GM12878 (cell line): ENCODE results near the gene ZNF581. TPM values are rescaled to one million over a fixed set of nuclear protein-coding genes. Genes with fewer than 3 reads are reported as not detected.

Experiments
- ATAC-seq: fragments of 200-7000 bp; cut with Tn5 transposase; 3 replicates; pipeline ENCODE4 v1.9.1; 2020; ENCODE audit warnings: mild to moderate bottlenecking, moderate library complexity
- BruUV-seq: library from RNA; stranded (reverse); fragments of 400-500 nt; replicated peaks from 2 replicates; lab custom pipeline; 2021; lab: Mats Ljungman, UMichigan
- CTCF ChIA-PET: fragments of 300-600 bp; sonication (Branson Sonifier 250); formaldehyde crosslinking; extraction: SDS; loops from one replicate; lab custom pipeline; 2021; ENCODE audit warnings: inconsistent platforms; lab: Yijun Ruan, JAX
- POLR2A ChIA-PET: fragments of 350-600 bp; formaldehyde crosslinking; extraction: SDS; loops from one replicate; lab custom pipeline; 2021; ENCODE audit warnings: inconsistent platforms; lab: Charles Lee
- RAD21 ChIA-PET: fragments of 300-600 bp; sonication (Branson Sonifier 250); formaldehyde crosslinking; loops from one replicate; lab custom pipeline; 2023; ENCODE audit warnings: antibody characterized with exemption; ENCODE audit not compliant: unreplicated experiment; lab: Charles Lee
- SMC1A ChIA-PET: fragments of 300-600 bp; sonication (Branson Sonifier 250); formaldehyde crosslinking; loops from one replicate; lab custom pipeline; 2023; ENCODE audit not compliant: unreplicated experiment, uncharacterized antibody; lab: Charles Lee
- DNase-seq: peaks from one replicate; pipeline ENCODE4 v3.0.0-alpha.2; 2011; ENCODE audit warnings: low read depth, low spot score
- FAIRE-seq: peaks from 3 replicates; lab custom pipeline; 2011; peaks lifted over from hg19 to GRCh38; lab: Jason Lieb, UNC
- H2AFZ ChIP-seq: 2 replicates; pipeline ENCODE4 v1.6.0; 2011; ENCODE audit warnings: low read depth, low read length, control low read depth; ENCODE audit not compliant: control insufficient read depth
- H3K27ac ChIP-seq: 2 replicates; pipeline ENCODE4 v1.5.1; 2011; ENCODE audit warnings: control low read depth; ENCODE audit not compliant: control insufficient read depth, insufficient read depth
- H3K27me3 ChIP-seq, 2 experiments: replicated peaks in 1 of 2; 2 replicates each; pipeline versions ENCODE4 v1.6.0 to v1.6.1; 2011; ENCODE audit warnings: low read length in 1 of 2; ENCODE audit not compliant: control insufficient read depth in 2 of 2, insufficient read depth in 2 of 2
- H3K36me3 ChIP-seq, 2 experiments: 2 replicates each; pipeline ENCODE4 v1.5.1; 2011; ENCODE audit warnings: low read length in 1 of 2; ENCODE audit not compliant: control insufficient read depth in 2 of 2, insufficient read depth in 2 of 2
- H3K4me1 ChIP-seq: 2 replicates; pipeline ENCODE4 v1.6.1; 2011; ENCODE audit warnings: mild to moderate bottlenecking, low read length, moderate library complexity, mixed read lengths; ENCODE audit not compliant: control insufficient read depth, insufficient read depth
- H3K4me2 ChIP-seq: 2 replicates; pipeline ENCODE4 v1.6.0; 2011; ENCODE audit warnings: control low read depth; ENCODE audit not compliant: control insufficient read depth, insufficient read depth
- H3K4me3 ChIP-seq: fragments of 200-600 bp; sonication (generic); 2 replicates; pipeline ENCODE4 v1.5.1; 2016
- H3K79me2 ChIP-seq: 2 replicates; pipeline ENCODE4 v1.6.0; 2011; ENCODE audit warnings: low read length; ENCODE audit not compliant: control insufficient read depth, insufficient read depth
- H3K9ac ChIP-seq: 2 replicates; pipeline ENCODE4 v1.8.0; 2011; ENCODE audit warnings: low read length, control low read depth, mixed read lengths; ENCODE audit not compliant: control insufficient read depth, insufficient read depth
- H3K9me3 ChIP-seq: replicated peaks from 3 replicates; pipeline ENCODE4 v1.5.1; 2011; ENCODE audit warnings: mild to moderate bottlenecking, low read length; ENCODE audit not compliant: control insufficient read depth, insufficient read depth
- H4K20me1 ChIP-seq: 2 replicates; pipeline ENCODE4 v1.6.0; 2011; ENCODE audit not compliant: control insufficient read depth, insufficient read depth
- IRF5 ChIP-seq: fragments of 450-650 bp; IDR thresholded peaks from 2 replicates; pipeline ENCODE4 v1.6.1; 2017; ENCODE audit warnings: borderline replicate concordance
- MYC ChIP-seq: IDR thresholded peaks from 2 replicates; pipeline ENCODE4 v1.6.1; 2011; ENCODE audit warnings: mild to moderate bottlenecking, low read length, moderate library complexity, inconsistent platforms; ENCODE audit not compliant: insufficient read depth, insufficient replicate concordance, insufficient read length, severe bottlenecking
- RFX5 ChIP-seq: IDR thresholded peaks from 2 replicates; pipeline ENCODE4 v1.6.1; 2011; ENCODE audit warnings: low read depth, low read length, improper control_type of control experiment
- SMC3 ChIP-seq: IDR thresholded peaks from 2 replicates; pipeline ENCODE4 v1.6.1; 2011; ENCODE audit warnings: low read length, improper control_type of control experiment, borderline replicate concordance
- STAT1 ChIP-seq: fragments of 450-650 bp; conservative IDR thresholded peaks from 2 replicates; pipeline ENCODE4 v1.6.1; 2014; ENCODE audit warnings: antibody characterized with exemption, mild to moderate bottlenecking
- TCF7 ChIP-seq: IDR thresholded peaks from 2 replicates; pipeline ENCODE4 v1.6.1; 2014; ENCODE audit warnings: antibody characterized with exemption, borderline replicate concordance
- WGBS: methylation state at CpG from one replicate; pipeline ENCODE4 v1.1.6; 2016; ENCODE audit warnings: low lambda C conversion rate; ENCODE audit not compliant: insufficient replicate concordance, insufficient coverage; ENCODE audit errors: missing lambda C conversion rate; 5-methylcytosine and 5-hydroxymethylcytosine counted together
- in situ Hi-C: fragments of 300-500 bp; cut with MboI; formaldehyde crosslinking; loops from 9 replicates; pipeline ENCODE4 v1.14.3; 2018; ENCODE audit warnings: mixed read lengths
- intact Hi-C: fragments of 100-400 bp; cut with micrococcal nuclease; formaldehyde crosslinking; loops from one replicate; pipeline ENCODE4 v1.14.2; 2022; ENCODE audit not compliant: unreplicated experiment
- polyA plus RNA-seq, 11 experiments: library from polyadenylated mRNA; depleted of rRNA in 4 of 11; unstranded in 6 of 11; stranded (reverse) in 5 of 11; fragments of >200 nt; fragmentation: Nextera tagmentation in 4 of 11; fragmentation: Illumina TruSeq in 1 of 11; extraction: Ambion mirVana in 4 of 11; extraction: Trizol in 1 of 11; gene quantifications; 1 replicate in 1 of 11; 2 replicates in 10 of 11; pipeline versions ENCODE4 v1.2.1 to v1.2.3, GENCODE V29; 2011 to 2016; ENCODE audit warnings: inconsistent platforms in 2 of 11, missing spikeins in 2 of 11, low read depth in 1 of 11
- total RNA-seq, 4 experiments: library from RNA; depleted of rRNA in 3 of 4; stranded (reverse); fragments of >200 nt in 3 of 4; fragmentation: Illumina TruSeq in 1 of 4; extraction: Trizol in 1 of 4; gene quantifications; 2 replicates each; pipeline versions ENCODE4 v1.2.1 to v1.2.3, GENCODE V29; 2013 to 2021

The ZNF581 gene
- total and polyA plus RNA-seq, 10 of the 15 experiments (the other 5 are each of a cell fraction or from before 2014, with no cell fraction given): 4.7 to 45.4 (median 22.2) TPM

GRCh38 chr19:55636723-55637122 lies 6.7 kb upstream of the ZNF581 start:
- H3K36me3 ChIP-seq: no peaks in the 10 kb centered on the region
- no peaks in the 10 kb centered on the region for H3K27me3 ChIP-seq
- no peaks in the 10 kb centered on the region for H4K20me1 ChIP-seq
- H3K79me2 ChIP-seq: peaks cover 49% of the 10 kb centered on the region
- peaks cover 38% of the 10 kb centered on the region for H3K4me1 ChIP-seq
- ChIA-PET POLR2A (interaction anchor here (0.5 to 4.5 kb wide), 3 partner anchors 11 to 18 kb away, joined by 6 to 28 read pairs (median 12); partner anchors contain the start of genes CCDC106 and U2AF2), SMC1A (interaction anchor here (1.2 to 2.5 kb wide), 5 partner anchors 11 to 38 kb away, joined by 3 to 11 read pairs (median 5); partner anchors contain the start of genes CCDC106, FIZ1 and U2AF2), RAD21 (interaction anchor here (1.3 kb wide), 1 partner anchor 11 kb away, joined by 3 read pairs; no protein-coding TSS in a partner anchor), CTCF (interaction anchor here (0.7 to 7.7 kb wide), 6 partner anchors 11 to 122 kb away, joined by 3 to 65 read pairs (median 12); partner anchors contain the start of genes CCDC106 and ZNF865)
- DNase-seq: no peak
- no peak overlapping the region for H2AFZ ChIP-seq
- 60% methylated on average over 4 of the region's 4 CpGs for WGBS
- intact Hi-C loops (loop anchor here (10.0 kb wide), 1 partner anchor 438 kb away; no protein-coding TSS in a partner anchor), in situ Hi-C loops (no loop called here)
- TF ChIP-seq MYC (no peak), RFX5 (no peak), STAT1 (no peak), IRF5 (no peak), SMC3 (no peak), TCF7 (no peak)
- FAIRE-seq: no peak
- peak overlapping the region; percentile 16; the same call in 1 of the 2 replicates for H3K9ac ChIP-seq
- no TSS peak for BruUV-seq
- no peak overlapping the region for H3K27ac ChIP-seq
- no peaks in the 10 kb centered on the region for H3K9me3 ChIP-seq
- peak overlapping the region; percentile 91 for H3K4me2 ChIP-seq
- no peak for ATAC-seq
- peak overlapping the region; percentile 92 for H3K4me3 ChIP-seq
